HG02981 (cell line): ENCODE measurements around the gene TEX55.
"Not testable (repeated sequence)": the region's sequence is repeated elsewhere in the genome, so short reads cannot be mapped to it uniquely, and the experiment has no call there.

Experiments
- ATAC-seq: cut with Tn5 transposase; IDR thresholded peaks from one replicate; pipeline ENCODE4 v1.9.1; 2021; ENCODE audit warnings: mild to moderate bottlenecking, moderate library complexity; ENCODE audit not compliant: unreplicated experiment

The TEX55 gene

GRCh38 chr3:119160361-119160760 is 14.4 kb downstream of the TEX55 start:
- no peak for ATAC-seq

GRCh38 chr3:119160815-119161214 is 14.8 kb downstream of the TEX55 start:
- no peak for ATAC-seq

GRCh38 chr3:119161240-119161639 is 15.3 kb downstream of the TEX55 start:
- no peak for ATAC-seq

- ATAC-seq: not testable (repeated sequence)
Observed at GRCh38 chr3:119164745-119165144, 18.8 kb downstream of the TEX55 start.

- ATAC-seq: no peak
Observed at GRCh38 chr3:119170821-119171220, 24.9 kb downstream of the TEX55 start.

- no peak for ATAC-seq
Observed at GRCh38 chr3:119173325-119173724, 27.4 kb downstream of the TEX55 start, which contains the start of gene UPK1B. Gene UPK1B, plus strand, starts transcription at chr3:119173598. Its CDS starts 13,144 bp downstream, at chr3:119186742.

- no peak for ATAC-seq
Observed at GRCh38 chr3:119175872-119176756, 30.1 kb downstream of the TEX55 start.

- ATAC-seq: no peak
Observed at GRCh38 chr3:119176778-119177177, 30.8 kb downstream of the TEX55 start.

GRCh38 chr3:119177321-119177720 is 31.4 kb downstream of the TEX55 start:
- ATAC-seq: no peak

GRCh38 chr3:119181765-119182164 is 35.8 kb downstream of the TEX55 start:
- no peak for ATAC-seq

GRCh38 chr3:119184111-119184510 is 38.1 kb downstream of the TEX55 start:
- ATAC-seq: no peak

GRCh38 chr3:119184796-119185570 is 39.0 kb downstream of the TEX55 start:
- ATAC-seq: no peak

- ATAC-seq: no peak
Observed at GRCh38 chr3:119187266-119187665, 41.3 kb downstream of the TEX55 start.

GRCh38 chr3:119191800-119192199 is 45.8 kb downstream of the TEX55 start:
- no peak for ATAC-seq

- ATAC-seq: no peak
Observed at GRCh38 chr3:119194237-119195150, 48.5 kb downstream of the TEX55 start.

- no peak for ATAC-seq
Observed at GRCh38 chr3:119195151-119195476, 49.1 kb downstream of the TEX55 start.

- no peak for ATAC-seq
Observed at GRCh38 chr3:119195911-119196310, 49.9 kb downstream of the TEX55 start.
